ENCODE measurements around the gene GRIK1. TPM values are rescaled to one million over a fixed set of nuclear protein-coding genes. Genes with fewer than 3 reads are reported as not detected.

Gene GRIK1
- total RNA-seq, 4 donors from 2014 or later: 0.15 to 0.29 (median 0.27) TPM; not detected in 1

- intact Hi-C loops (cut with DNase I): no loop called here
- no peaks in the 10 kb centered on the region for H3K36me3 ChIP-seq
- no peaks in the 10 kb centered on the region for H3K9me3 ChIP-seq
- H3K4me3 ChIP-seq (replicated peaks in 1 of 3): no peak overlapping the region
- H3K4me1 ChIP-seq: no peaks in the 10 kb centered on the region
- no peak for DNase-seq
- 77% methylated on average over 7 of the region's 7 CpGs for WGBS, 2 donors
- H3K27ac ChIP-seq: no peak overlapping the region
- H3K27me3 ChIP-seq: no peaks in the 10 kb centered on the region
- no peak for TF ChIP-seq POLR2A (IDR thresholded peaks at IDR 0.05)
Measured at GRCh38 chr21:29638138-29638537, 301.7 kb downstream of the GRIK1 start.

GRCh38 chr21:29637553-29637952 is 302.2 kb downstream of the GRIK1 start:
- H3K4me1 ChIP-seq: no peaks in the 10 kb centered on the region
- intact Hi-C loops (cut with DNase I): no loop called here
- no peaks in the 10 kb centered on the region for H3K36me3 ChIP-seq
- H3K27me3 ChIP-seq: no peaks in the 10 kb centered on the region
- no peak for DNase-seq
- no peak overlapping the region for H3K27ac ChIP-seq
- WGBS, 2 donors: 77 to 81% methylated on average over 4 of the region's 4 CpGs
- no peak for TF ChIP-seq POLR2A (IDR thresholded peaks at IDR 0.05)
- no peak for TF ChIP-seq CTCF (IDR thresholded peaks at IDR 0.05)
- H3K4me3 ChIP-seq (replicated peaks in 1 of 3): no peak overlapping the region
- H3K9me3 ChIP-seq: no peaks in the 10 kb centered on the region

DNA sequence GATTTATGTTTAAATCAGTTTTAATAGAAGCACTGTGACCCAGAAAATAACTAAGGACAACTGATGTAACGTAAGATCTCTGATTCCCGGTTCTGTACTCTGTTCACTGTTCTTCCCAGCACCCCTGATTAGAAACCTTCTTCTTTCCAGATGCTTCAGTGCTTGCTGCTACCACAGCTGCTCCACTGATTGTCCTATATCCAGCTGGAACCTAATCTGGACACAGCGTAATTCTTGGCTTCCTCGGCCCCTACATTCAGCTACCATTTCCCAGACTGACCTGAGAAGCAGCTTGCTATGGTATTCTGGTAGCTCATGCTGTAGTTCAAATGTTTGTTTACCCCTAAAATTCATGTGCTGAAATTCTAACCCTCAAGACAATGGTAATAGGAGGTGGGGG is 302.7 kb downstream of the GRIK1 start:
- Histone ChIP-seq H3K4me1 (no peaks in the 10 kb centered on the region), H3K4me3 (replicated peaks in 1 of 3) (no peak overlapping the region), H3K36me3 (no peaks in the 10 kb centered on the region), H3K27ac (no peak overlapping the region), H3K9me3 (no peaks in the 10 kb centered on the region), H3K27me3 (no peaks in the 10 kb centered on the region)
- intact Hi-C loops (cut with DNase I): no loop called here
- TF ChIP-seq CTCF (IDR thresholded peaks at IDR 0.05): no peak
- TF ChIP-seq POLR2A (IDR thresholded peaks at IDR 0.05): no peak
- no peak for DNase-seq
- 81 to 94% methylated on average over 4 of the region's 4 CpGs for WGBS, 2 donors

DNA sequence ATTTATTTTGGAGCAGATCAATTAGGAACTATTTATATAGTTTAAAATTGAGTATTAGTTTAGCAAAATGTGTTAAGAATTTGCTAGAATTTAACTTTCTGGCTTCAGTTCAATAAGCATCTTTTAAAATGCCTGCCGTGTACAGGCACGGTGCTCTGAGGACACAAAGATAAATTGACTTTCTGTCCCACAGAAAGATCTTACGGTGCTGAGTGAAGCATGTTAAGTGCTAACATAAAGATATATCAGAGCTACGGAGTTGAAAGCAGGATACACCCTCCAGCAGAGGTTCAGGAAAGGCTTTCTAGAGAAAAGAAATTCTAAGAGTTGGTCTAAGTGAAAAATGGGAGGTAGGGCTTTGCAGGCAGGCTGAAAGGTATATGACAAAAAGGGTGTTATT is 305.4 kb downstream of the GRIK1 start:
- Histone ChIP-seq H3K9me3 (no peaks in the 10 kb centered on the region), H3K4me1 (no peaks in the 10 kb centered on the region), H3K36me3 (no peaks in the 10 kb centered on the region), H3K4me3 (replicated peaks in 1 of 3) (no peak overlapping the region), H3K27ac (no peak overlapping the region), H3K27me3 (no peaks in the 10 kb centered on the region)
- TF ChIP-seq POLR2A (IDR thresholded peaks at IDR 0.05) (no peak), CTCF (IDR thresholded peaks at IDR 0.05) (no peak)
- intact Hi-C loops (cut with DNase I): no loop called here
- DNase-seq: no peak
- WGBS, 2 donors: 68 to 72% methylated on average over 4 of the region's 4 CpGs

GRCh38 chr21:29633756-29634155 is 306.0 kb downstream of the GRIK1 start:
- no peak for TF ChIP-seq POLR2A (IDR thresholded peaks at IDR 0.05)
- TF ChIP-seq CTCF (IDR thresholded peaks at IDR 0.05): no peak
- 79 to 87% methylated on average over 2 of the region's 2 CpGs for WGBS, 2 donors
- no peaks in the 10 kb centered on the region for H3K36me3 ChIP-seq

GRCh38 chr21:29630441-29630840 is 309.4 kb downstream of the GRIK1 start:
- no peaks in the 10 kb centered on the region for H3K9me3 ChIP-seq
- 86 to 93% methylated on average over 3 of the region's 3 CpGs for WGBS, 2 donors
- H3K27ac ChIP-seq: no peak overlapping the region
- no peaks in the 10 kb centered on the region for H3K27me3 ChIP-seq
- H3K4me3 ChIP-seq (replicated peaks in 1 of 3): no peak overlapping the region
- no peaks in the 10 kb centered on the region for H3K36me3 ChIP-seq
- TF ChIP-seq POLR2A (IDR thresholded peaks at IDR 0.05) (no peak), CTCF (IDR thresholded peaks at IDR 0.05) (no peak)
- DNase-seq: no peak
- intact Hi-C loops (cut with DNase I): no loop called here
- no peaks in the 10 kb centered on the region for H3K4me1 ChIP-seq

More at GRCh38 chr21:29633756-29634155, 306.0 kb downstream of the GRIK1 start:
- no peaks in the 10 kb centered on the region for H3K27me3 ChIP-seq
- no peaks in the 10 kb centered on the region for H3K9me3 ChIP-seq
- H3K4me3 ChIP-seq (replicated peaks in 1 of 3): no peak overlapping the region
- H3K4me1 ChIP-seq: no peaks in the 10 kb centered on the region
- intact Hi-C loops (cut with DNase I): no loop called here
- no peak for DNase-seq
- no peak overlapping the region for H3K27ac ChIP-seq

Data from thyroid gland (tissue), 4 donors.